ENCODE measurements around the gene INPP5D. TPM values are rescaled to one million over a fixed set of nuclear protein-coding genes. Genes with fewer than 3 reads are reported as not detected.
A peak's percentile ranks its signal among the peaks of the same experiment; 100 is the strongest.

Gene INPP5D
- total and polyA plus RNA-seq, 2 donors (not counting 1 experiment from before 2014, with no cell fraction given), result 152 to 444 TPM

GRCh38 chr2:233183869-233184418 lies 123.8 kb downstream of the INPP5D start:
- Mint-ChIP-seq H3K27me3 (no peaks in the 10 kb centered on the region), H3K9me3 (ENCODE audit: insufficient read depth) (no peaks in the 10 kb centered on the region), H3K27ac (peak overlapping the region; percentile 0), H3K4me1 (peaks cover 30% of the 10 kb centered on the region), H3K4me3 (no peak overlapping the region)
- Histone ChIP-seq H4K20me1 (ENCODE audit: control insufficient read depth, insufficient read depth, low read length, poor library complexity, severe bottlenecking) (peaks cover 46% of the 10 kb centered on the region), H3K4me2 (replicated peaks; ENCODE audit: low read depth, low read length, poor library complexity, severe bottlenecking) (no peak overlapping the region), H3K9me3 (ENCODE audit: control extremely low read depth in 1 of 3, control insufficient read depth in 2 of 3, insufficient read depth in 1 of 3, low read length in 2 of 3) (no peaks in the 10 kb centered on the region), H3K27ac (ENCODE audit: low read length in 2 of 2) (no peak overlapping the region), H3K27me3 (replicated peaks in 1 of 4; ENCODE audit: control extremely low read depth in 1 of 4, control insufficient read depth in 3 of 4, insufficient read depth in 4 of 4, low read length in 3 of 4) (no peaks in the 10 kb centered on the region), H3K79me2 (ENCODE audit: control insufficient read depth, insufficient read depth, low read length) (peaks cover 8% of the 10 kb centered on the region), H3K4me1 (ENCODE audit: control insufficient read depth in 2 of 2, insufficient read depth in 2 of 2, low read length in 2 of 2) (peaks cover 14 to 16% of the 10 kb centered on the region in 2 donors), H3K36me3 (replicated peaks in 1 of 2; ENCODE audit: control extremely low read depth in 1 of 2, control insufficient read depth in 1 of 2, extremely low read depth in 1 of 2, insufficient read depth in 2 of 2, low read length in 1 of 2) (peaks cover 0 to 93% of the 10 kb centered on the region in 2 experiments), H3K9ac (ENCODE audit: low read length) (no peak overlapping the region), H2AFZ (ENCODE audit: insufficient read depth, low read depth, low read length, poor library complexity, severe bottlenecking) (no peak overlapping the region), H3K4me3 (ENCODE audit: control extremely low read depth in 1 of 5, extremely low read depth in 1 of 5, insufficient read depth in 1 of 5, low read depth in 2 of 5, low read length in 4 of 5) (no peak overlapping the region)
- POLR2A ChIA-PET, result no interaction called here
- ATAC-seq (ENCODE audit: low read depth) (no peak), DNase-seq (no peak)
- CTCF ChIA-PET, result interaction anchor here (1.0 to 2.8 kb wide), 5 partner anchors 12 to 331 kb away, joined by 3 to 15 read pairs (median 4); partner anchors contain the start of gene ATG16L1
- 90% methylated on average over 6 of the region's 9 CpGs for WGBS (ENCODE audit: insufficient coverage)
- intact Hi-C loops (cut with micrococcal nuclease), result no loop called here
- no peak for TF ChIP-seq EZH2 (IDR thresholded peaks at IDR 0.05; ENCODE audit: borderline replicate concordance, insufficient read depth, low read depth, low read length, poor library complexity, severe bottlenecking)
- TF ChIP-seq, protein P1, sequence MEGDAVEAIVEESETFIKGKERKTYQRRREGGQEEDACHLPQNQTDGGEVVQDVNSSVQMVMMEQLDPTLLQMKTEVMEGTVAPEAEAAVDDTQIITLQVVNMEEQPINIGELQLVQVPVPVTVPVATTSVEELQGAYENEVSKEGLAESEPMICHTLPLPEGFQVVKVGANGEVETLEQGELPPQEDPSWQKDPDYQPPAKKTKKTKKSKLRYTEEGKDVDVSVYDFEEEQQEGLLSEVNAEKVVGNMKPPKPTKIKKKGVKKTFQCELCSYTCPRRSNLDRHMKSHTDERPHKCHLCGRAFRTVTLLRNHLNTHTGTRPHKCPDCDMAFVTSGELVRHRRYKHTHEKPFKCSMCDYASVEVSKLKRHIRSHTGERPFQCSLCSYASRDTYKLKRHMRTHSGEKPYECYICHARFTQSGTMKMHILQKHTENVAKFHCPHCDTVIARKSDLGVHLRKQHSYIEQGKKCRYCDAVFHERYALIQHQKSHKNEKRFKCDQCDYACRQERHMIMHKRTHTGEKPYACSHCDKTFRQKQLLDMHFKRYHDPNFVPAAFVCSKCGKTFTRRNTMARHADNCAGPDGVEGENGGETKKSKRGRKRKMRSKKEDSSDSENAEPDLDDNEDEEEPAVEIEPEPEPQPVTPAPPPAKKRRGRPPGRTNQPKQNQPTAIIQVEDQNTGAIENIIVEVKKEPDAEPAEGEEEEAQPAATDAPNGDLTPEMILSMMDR (IDR thresholded peaks at IDR 0.05), result no peak

DNA sequence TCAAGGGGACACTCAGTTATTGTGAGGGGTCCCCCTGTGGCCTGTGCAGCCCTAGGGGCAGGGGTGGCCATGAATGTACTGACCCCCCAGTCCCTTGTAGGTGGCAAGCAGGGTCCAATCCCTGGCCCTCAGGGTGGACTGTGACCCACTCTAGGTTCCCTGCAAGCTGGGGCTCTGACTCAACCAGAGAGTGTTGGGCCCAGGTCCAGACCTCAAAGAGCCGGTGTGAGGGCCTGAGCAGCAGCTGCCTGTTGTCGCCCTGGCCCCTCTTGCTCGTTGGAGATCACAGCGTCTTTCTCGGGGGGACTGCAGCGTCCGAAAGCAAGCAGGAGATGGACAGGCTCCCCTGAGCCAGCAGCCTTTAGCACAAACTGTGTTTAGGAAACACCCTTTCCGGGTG lies 124.5 kb downstream of the INPP5D start:
- Histone ChIP-seq H3K4me3 (ENCODE audit: control extremely low read depth in 1 of 5, extremely low read depth in 1 of 5, insufficient read depth in 1 of 5, low read depth in 2 of 5, low read length in 4 of 5) (no peak overlapping the region), H4K20me1 (ENCODE audit: control insufficient read depth, insufficient read depth, low read length, poor library complexity, severe bottlenecking) (peaks cover 46% of the 10 kb centered on the region), H3K4me2 (replicated peaks; ENCODE audit: low read depth, low read length, poor library complexity, severe bottlenecking) (no peak overlapping the region), H3K79me2 (ENCODE audit: control insufficient read depth, insufficient read depth, low read length) (peaks cover 4% of the 10 kb centered on the region), H3K4me1 (ENCODE audit: control insufficient read depth in 2 of 2, insufficient read depth in 2 of 2, low read length in 2 of 2) (peaks cover 14 to 16% of the 10 kb centered on the region in 2 donors), H3K9ac (ENCODE audit: low read length) (no peak overlapping the region), H3K9me3 (ENCODE audit: control extremely low read depth in 1 of 3, control insufficient read depth in 2 of 3, insufficient read depth in 1 of 3, low read length in 2 of 3) (no peaks in the 10 kb centered on the region), H2AFZ (ENCODE audit: insufficient read depth, low read depth, low read length, poor library complexity, severe bottlenecking) (no peak overlapping the region), H3K27ac (ENCODE audit: low read length in 2 of 2) (no peak overlapping the region), H3K36me3 (replicated peaks in 1 of 2; ENCODE audit: control extremely low read depth in 1 of 2, control insufficient read depth in 1 of 2, extremely low read depth in 1 of 2, insufficient read depth in 2 of 2, low read length in 1 of 2) (peaks cover 0 to 93% of the 10 kb centered on the region in 2 experiments), H3K27me3 (replicated peaks in 1 of 4; ENCODE audit: control extremely low read depth in 1 of 4, control insufficient read depth in 3 of 4, insufficient read depth in 4 of 4, low read length in 3 of 4) (no peaks in the 10 kb centered on the region)
- Mint-ChIP-seq H3K4me3 (no peak overlapping the region), H3K27ac (peak overlapping the region; percentile 73), H3K4me1 (peaks cover 30% of the 10 kb centered on the region), H3K27me3 (no peaks in the 10 kb centered on the region), H3K9me3 (ENCODE audit: insufficient read depth) (no peaks in the 10 kb centered on the region)
- POLR2A ChIA-PET, result no interaction called here
- intact Hi-C loops (cut with micrococcal nuclease), result loop anchor here (5.0 kb wide), 1 partner anchor 68 kb away; the partner anchor contains the start of gene ATG16L1
- 90% methylated on average over 8 of the region's 8 CpGs for WGBS (ENCODE audit: insufficient coverage)
- no peak for DNase-seq
- TF ChIP-seq, protein P1 (IDR thresholded peaks at IDR 0.05), result no peak
- no peak for TF ChIP-seq EZH2 (IDR thresholded peaks at IDR 0.05; ENCODE audit: borderline replicate concordance, insufficient read depth, low read depth, low read length, poor library complexity, severe bottlenecking)
- no peak for ATAC-seq (ENCODE audit: low read depth)
- CTCF ChIA-PET, result interaction anchor here (1.0 to 2.8 kb wide), 6 partner anchors 23 to 332 kb away, joined by 3 to 15 read pairs (median 4); partner anchors contain the start of gene ATG16L1
